ENCODE data around the gene PACRG.

PACRG gene

GRCh38 chr6:162683135-162683534, 44.6 kb upstream of the PACRG start:
- Mint-ChIP-seq H3K9me3 (peaks cover 3% of the 10 kb centered on the region), H3K4me1 (peaks cover 5% of the 10 kb centered on the region), H3K27me3 (ENCODE audit: low read depth, poor library complexity) (peaks cover 2% of the 10 kb centered on the region), H3K4me3 (no peak overlapping the region), H3K36me3 (ENCODE audit: low read depth) (peaks cover 5% of the 10 kb centered on the region), H3K27ac (no peak overlapping the region)
- no peak for DNase-seq
- TF ChIP-seq CTCF (IDR thresholded peaks at IDR 0.05), result no peak

GRCh38 chr6:162684052-162684451, 43.7 kb upstream of the PACRG start:
- peaks cover 2% of the 10 kb centered on the region for H3K27me3 Mint-ChIP-seq (ENCODE audit: low read depth, poor library complexity)

GRCh38 chr6:162684961-162685360, 42.8 kb upstream of the PACRG start:
- TF ChIP-seq CTCF (IDR thresholded peaks at IDR 0.05), result no peak
- H3K36me3 Mint-ChIP-seq (ENCODE audit: low read depth), result peaks cover 5% of the 10 kb centered on the region
- DNase-seq, result no peak
- no peak overlapping the region for H3K4me3 Mint-ChIP-seq
- peaks cover 18% of the 10 kb centered on the region for H3K4me1 Mint-ChIP-seq
- H3K27ac Mint-ChIP-seq, result no peak overlapping the region
- H3K9me3 Mint-ChIP-seq, result peaks cover 3% of the 10 kb centered on the region
- peaks cover 2% of the 10 kb centered on the region for H3K27me3 Mint-ChIP-seq (ENCODE audit: low read depth, poor library complexity)

More at GRCh38 chr6:162684052-162684451, 43.7 kb upstream of the PACRG start:
- TF ChIP-seq CTCF (IDR thresholded peaks at IDR 0.05), result no peak
- peaks cover 5% of the 10 kb centered on the region for H3K36me3 Mint-ChIP-seq (ENCODE audit: low read depth)
- H3K4me1 Mint-ChIP-seq, result peaks cover 11% of the 10 kb centered on the region
- no peak overlapping the region for H3K27ac Mint-ChIP-seq
- no peak for DNase-seq
- peaks cover 3% of the 10 kb centered on the region for H3K9me3 Mint-ChIP-seq
- no peak overlapping the region for H3K4me3 Mint-ChIP-seq

- peaks cover 5% of the 10 kb centered on the region for H3K36me3 Mint-ChIP-seq (ENCODE audit: low read depth)
- no peak for TF ChIP-seq CTCF (IDR thresholded peaks at IDR 0.05)
- no peak overlapping the region for H3K4me3 Mint-ChIP-seq
- no peak for DNase-seq
- peaks cover 2% of the 10 kb centered on the region for H3K27me3 Mint-ChIP-seq (ENCODE audit: low read depth, poor library complexity)
- H3K4me1 Mint-ChIP-seq, result peaks cover 22% of the 10 kb centered on the region
- H3K27ac Mint-ChIP-seq, result no peak overlapping the region
- peaks cover 3% of the 10 kb centered on the region for H3K9me3 Mint-ChIP-seq
Observed at GRCh38 chr6:162685586-162685985, 42.2 kb upstream of the PACRG start.

- peaks cover 5% of the 10 kb centered on the region for H3K36me3 Mint-ChIP-seq (ENCODE audit: low read depth)
- H3K9me3 Mint-ChIP-seq, result peaks cover 3% of the 10 kb centered on the region
- no peak overlapping the region for H3K4me3 Mint-ChIP-seq
- H3K4me1 Mint-ChIP-seq, result peaks cover 42% of the 10 kb centered on the region
- DNase-seq, result no peak
- H3K27ac Mint-ChIP-seq, result no peak overlapping the region
- no peak for TF ChIP-seq CTCF (IDR thresholded peaks at IDR 0.05)
- H3K27me3 Mint-ChIP-seq (ENCODE audit: low read depth, poor library complexity), result peaks cover 8% of the 10 kb centered on the region
Observed at GRCh38 chr6:162688751-162689345, 38.9 kb upstream of the PACRG start.

GRCh38 chr6:162690158-162690557, 37.6 kb upstream of the PACRG start:
- Mint-ChIP-seq H3K27me3 (ENCODE audit: low read depth, poor library complexity) (peaks cover 8% of the 10 kb centered on the region), H3K4me1 (peaks cover 42% of the 10 kb centered on the region), H3K27ac (no peak overlapping the region), H3K4me3 (no peak overlapping the region), H3K36me3 (ENCODE audit: low read depth) (peaks cover 5% of the 10 kb centered on the region), H3K9me3 (peaks cover 3% of the 10 kb centered on the region)
- DNase-seq, result no peak
- TF ChIP-seq CTCF (IDR thresholded peaks at IDR 0.05), result no peak

All from nephron progenitor cell (in vitro differentiated cells).